ENCODE data around the gene MYCT1. TPM values are rescaled to one million over a fixed set of nuclear protein-coding genes. Genes with fewer than 3 reads are reported as not detected.

MYCT1 gene
- total and polyA plus RNA-seq, 4 donors: 3.6 to 9.1 (median 4.3) TPM

GRCh38 chr6:152745509-152746171, 47.9 kb downstream of the MYCT1 start:
- Histone ChIP-seq H3K36me3 (ENCODE audit: control insufficient read depth in 4 of 4, insufficient read depth in 3 of 4, low read depth in 1 of 4, low read length in 3 of 4) (no peaks in the 10 kb centered on the region), H3K4me1 (ENCODE audit: control insufficient read depth in 4 of 4, insufficient read depth in 4 of 4, low read length in 3 of 4) (no peaks in the 10 kb centered on the region), H3K27ac (ENCODE audit: low read depth in 1 of 2, low read length in 2 of 2) (no peak overlapping the region), H3K4me3 (ENCODE audit: low read depth in 1 of 3, low read length in 3 of 3) (no peak overlapping the region), H3K27me3 (ENCODE audit: control insufficient read depth in 4 of 4, insufficient read depth in 4 of 4, low read length in 3 of 4) (peaks cover 0 to 4% (median 0%) of the 10 kb centered on the region in 4 donors), H3K9ac (ENCODE audit: low read depth in 1 of 2, low read length in 2 of 2) (no peak overlapping the region), H3K9me3 (ENCODE audit: control insufficient read depth in 4 of 4, low read length in 3 of 4) (no peaks in the 10 kb centered on the region)
- TF ChIP-seq RXRA (IDR thresholded peaks at IDR 0.05) (no peak), SP1 (IDR thresholded peaks at IDR 0.05) (no peak), FOXA2 (IDR thresholded peaks at IDR 0.05) (no peak), HNF4G (IDR thresholded peaks at IDR 0.05) (no peak), RAD21 (IDR thresholded peaks at IDR 0.05) (no peak), GABPA (IDR thresholded peaks at IDR 0.05 in 1 of 2, conservative IDR thresholded peaks at IDR 0.05 in 1 of 2) (no peak), EGR1 (IDR thresholded peaks at IDR 0.05; ENCODE audit: low read depth in 2 of 2) (no peak), NR2F2 (IDR thresholded peaks at IDR 0.05) (no peak), TAF1 (conservative IDR thresholded peaks at IDR 0.05) (no peak), CTCF (IDR thresholded peaks at IDR 0.05; ENCODE audit: low read depth, low read length, missing input control) (no peak), HNF4A (conservative IDR thresholded peaks at IDR 0.05) (no peak), YY1 (IDR thresholded peaks at IDR 0.05) (no peak), JUND (IDR thresholded peaks at IDR 0.05) (no peak), FOXA1 (IDR thresholded peaks at IDR 0.05) (no peak)
- TF ChIP-seq, protein P1, sequence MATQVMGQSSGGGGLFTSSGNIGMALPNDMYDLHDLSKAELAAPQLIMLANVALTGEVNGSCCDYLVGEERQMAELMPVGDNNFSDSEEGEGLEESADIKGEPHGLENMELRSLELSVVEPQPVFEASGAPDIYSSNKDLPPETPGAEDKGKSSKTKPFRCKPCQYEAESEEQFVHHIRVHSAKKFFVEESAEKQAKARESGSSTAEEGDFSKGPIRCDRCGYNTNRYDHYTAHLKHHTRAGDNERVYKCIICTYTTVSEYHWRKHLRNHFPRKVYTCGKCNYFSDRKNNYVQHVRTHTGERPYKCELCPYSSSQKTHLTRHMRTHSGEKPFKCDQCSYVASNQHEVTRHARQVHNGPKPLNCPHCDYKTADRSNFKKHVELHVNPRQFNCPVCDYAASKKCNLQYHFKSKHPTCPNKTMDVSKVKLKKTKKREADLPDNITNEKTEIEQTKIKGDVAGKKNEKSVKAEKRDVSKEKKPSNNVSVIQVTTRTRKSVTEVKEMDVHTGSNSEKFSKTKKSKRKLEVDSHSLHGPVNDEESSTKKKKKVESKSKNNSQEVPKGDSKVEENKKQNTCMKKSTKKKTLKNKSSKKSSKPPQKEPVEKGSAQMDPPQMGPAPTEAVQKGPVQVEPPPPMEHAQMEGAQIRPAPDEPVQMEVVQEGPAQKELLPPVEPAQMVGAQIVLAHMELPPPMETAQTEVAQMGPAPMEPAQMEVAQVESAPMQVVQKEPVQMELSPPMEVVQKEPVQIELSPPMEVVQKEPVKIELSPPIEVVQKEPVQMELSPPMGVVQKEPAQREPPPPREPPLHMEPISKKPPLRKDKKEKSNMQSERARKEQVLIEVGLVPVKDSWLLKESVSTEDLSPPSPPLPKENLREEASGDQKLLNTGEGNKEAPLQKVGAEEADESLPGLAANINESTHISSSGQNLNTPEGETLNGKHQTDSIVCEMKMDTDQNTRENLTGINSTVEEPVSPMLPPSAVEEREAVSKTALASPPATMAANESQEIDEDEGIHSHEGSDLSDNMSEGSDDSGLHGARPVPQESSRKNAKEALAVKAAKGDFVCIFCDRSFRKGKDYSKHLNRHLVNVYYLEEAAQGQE (IDR thresholded peaks at IDR 0.05): no peak
- TF ChIP-seq, protein P2, sequence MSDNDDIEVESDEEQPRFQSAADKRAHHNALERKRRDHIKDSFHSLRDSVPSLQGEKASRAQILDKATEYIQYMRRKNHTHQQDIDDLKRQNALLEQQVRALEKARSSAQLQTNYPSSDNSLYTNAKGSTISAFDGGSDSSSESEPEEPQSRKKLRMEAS (IDR thresholded peaks at IDR 0.05): no peak
- TF ChIP-seq, protein P3, sequence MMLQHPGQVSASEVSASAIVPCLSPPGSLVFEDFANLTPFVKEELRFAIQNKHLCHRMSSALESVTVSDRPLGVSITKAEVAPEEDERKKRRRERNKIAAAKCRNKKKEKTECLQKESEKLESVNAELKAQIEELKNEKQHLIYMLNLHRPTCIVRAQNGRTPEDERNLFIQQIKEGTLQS (IDR thresholded peaks at IDR 0.05): no peak
- TF ChIP-seq, protein P4, sequence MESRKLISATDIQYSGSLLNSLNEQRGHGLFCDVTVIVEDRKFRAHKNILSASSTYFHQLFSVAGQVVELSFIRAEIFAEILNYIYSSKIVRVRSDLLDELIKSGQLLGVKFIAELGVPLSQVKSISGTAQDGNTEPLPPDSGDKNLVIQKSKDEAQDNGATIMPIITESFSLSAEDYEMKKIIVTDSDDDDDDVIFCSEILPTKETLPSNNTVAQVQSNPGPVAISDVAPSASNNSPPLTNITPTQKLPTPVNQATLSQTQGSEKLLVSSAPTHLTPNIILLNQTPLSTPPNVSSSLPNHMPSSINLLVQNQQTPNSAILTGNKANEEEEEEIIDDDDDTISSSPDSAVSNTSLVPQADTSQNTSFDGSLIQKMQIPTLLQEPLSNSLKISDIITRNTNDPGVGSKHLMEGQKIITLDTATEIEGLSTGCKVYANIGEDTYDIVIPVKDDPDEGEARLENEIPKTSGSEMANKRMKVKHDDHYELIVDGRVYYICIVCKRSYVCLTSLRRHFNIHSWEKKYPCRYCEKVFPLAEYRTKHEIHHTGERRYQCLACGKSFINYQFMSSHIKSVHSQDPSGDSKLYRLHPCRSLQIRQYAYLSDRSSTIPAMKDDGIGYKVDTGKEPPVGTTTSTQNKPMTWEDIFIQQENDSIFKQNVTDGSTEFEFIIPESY (IDR thresholded peaks at IDR 0.05): no peak
- WGBS: 83% methylated on average over 4 of the region's 4 CpGs
- no peak for DNase-seq (ENCODE audit: low spot score)

Measured in liver (tissue), 9 donors.